GM23338 (cell line): Measurements from ENCODE around the gene TMEM225. TPM values are rescaled to one million over a fixed set of nuclear protein-coding genes. Genes with fewer than 3 reads are reported as not detected.

Source experiments
- ATAC-seq: fragments of 200-7000 bp; cut with Tn5 transposase; 3 replicates; pipeline ENCODE4 v1.9.1; 2020
- DNase-seq: peaks from one replicate; pipeline ENCODE4 v3.0.0-alpha.2; 2015; ENCODE audit warnings: low spot score
- H2AFZ ChIP-seq: fragments of 200-600 bp; sonication (generic); 2 replicates; pipeline ENCODE4 v1.8.0; 2016; ENCODE audit warnings: antibody characterized with exemption, mild to moderate bottlenecking, moderate library complexity
- H3F3A ChIP-seq: fragments of 200-600 bp; sonication (generic); replicated peaks from 2 replicates; pipeline ENCODE4 v1.8.0; 2017; ENCODE audit warnings: antibody characterized with exemption, mixed run types, low read depth
- H3K27ac ChIP-seq: fragments of 200-600 bp; sonication (generic); 2 replicates; pipeline ENCODE4 v1.6.1; 2016; ENCODE audit warnings: low read depth
- H3K27me3 ChIP-seq: fragments of 200-600 bp; sonication (generic); 2 replicates; pipeline ENCODE4 v1.8.0; 2016; ENCODE audit warnings: mild to moderate bottlenecking, mixed run types, moderate library complexity; ENCODE audit not compliant: insufficient read depth
- H3K36me3 ChIP-seq: fragments of 200-600 bp; sonication (generic); 2 replicates; pipeline ENCODE4 v1.8.0; 2016; ENCODE audit warnings: mild to moderate bottlenecking; ENCODE audit not compliant: insufficient read depth
- H3K4me1 ChIP-seq: fragments of 200-600 bp; sonication (generic); 2 replicates; pipeline ENCODE4 v1.8.0; 2016; ENCODE audit warnings: mild to moderate bottlenecking, moderate library complexity; ENCODE audit not compliant: insufficient read depth
- H3K4me2 ChIP-seq: fragments of 200-600 bp; sonication (generic); 2 replicates; pipeline ENCODE4 v1.7.1; 2017; ENCODE audit warnings: mixed run types
- H3K4me3 ChIP-seq: fragments of 200-600 bp; sonication (generic); 2 replicates; pipeline ENCODE4 v1.6.1; 2016; ENCODE audit warnings: mixed run types
- H3K79me2 ChIP-seq: fragments of 200-600 bp; sonication (generic); replicated peaks from 2 replicates; pipeline ENCODE4 v1.8.0; 2017; ENCODE audit warnings: mild to moderate bottlenecking; ENCODE audit not compliant: insufficient read depth
- H3K9me2 ChIP-seq: fragments of 200-600 bp; sonication (generic); 2 replicates; pipeline ENCODE4 v1.8.0; 2017; ENCODE audit not compliant: insufficient read depth
- H4K20me1 ChIP-seq: fragments of 200-600 bp; sonication (generic); replicated peaks from 2 replicates; pipeline ENCODE4 v1.8.0; 2017; ENCODE audit warnings: mild to moderate bottlenecking; ENCODE audit not compliant: insufficient read depth
- H3K27ac Mint-ChIP-seq: 2 replicates; pipeline ENCODE4 v1.8.0; 2020; ENCODE audit warnings: inconsistent platforms, mild to moderate bottlenecking, moderate library complexity, mixed read lengths
- H3K27me3 Mint-ChIP-seq: 3 replicates; pipeline ENCODE4 v1.8.0; 2022; ENCODE audit warnings: low read depth, mild to moderate bottlenecking, moderate library complexity, mixed read lengths, inconsistent platforms; ENCODE audit not compliant: insufficient read depth, poor library complexity
- H3K36me3 Mint-ChIP-seq: 3 replicates; pipeline ENCODE4 v1.8.0; 2021; ENCODE audit warnings: low read depth, mild to moderate bottlenecking, inconsistent platforms, moderate library complexity, mixed read lengths
- H3K4me1 Mint-ChIP-seq: 3 replicates; pipeline ENCODE4 v1.8.0; 2020; ENCODE audit warnings: mild to moderate bottlenecking, inconsistent platforms, mixed read lengths
- H3K4me3 Mint-ChIP-seq: 3 replicates; pipeline ENCODE4 v1.8.0; 2021; ENCODE audit warnings: moderate library complexity, mild to moderate bottlenecking, inconsistent platforms, mixed read lengths
- H3K9me3 Mint-ChIP-seq: 3 replicates; pipeline ENCODE4 v1.8.0; 2020; ENCODE audit warnings: moderate library complexity, mild to moderate bottlenecking, inconsistent platforms, mixed read lengths
- EZH2 ChIP-seq: fragments of 200-600 bp; sonication (generic); IDR thresholded peaks from one replicate; pipeline ENCODE4 v1.8.0; 2017; ENCODE audit warnings: antibody characterized with exemption, mild to moderate bottlenecking, low read depth; ENCODE audit not compliant: unreplicated experiment
- EZH2phosphoT487 ChIP-seq: fragments of 200-600 bp; sonication (generic); IDR thresholded peaks from one replicate; pipeline ENCODE4 v1.8.1; 2018; ENCODE audit warnings: antibody characterized with exemption; ENCODE audit not compliant: unreplicated experiment
- NANOG ChIP-seq: IDR thresholded peaks from 2 replicates; pipeline ENCODE4 v1.6.1; 2016; ENCODE audit warnings: antibody characterized with exemption, borderline replicate concordance
- POLR2AphosphoS5 ChIP-seq: IDR thresholded peaks from 2 replicates; pipeline ENCODE4 v1.6.1; 2016; ENCODE audit warnings: antibody characterized with exemption, low read depth
- STAT1 ChIP-seq: IDR thresholded peaks from one replicate; pipeline ENCODE4 v1.6.1; 2016; ENCODE audit warnings: antibody characterized with exemption; ENCODE audit not compliant: unreplicated experiment
- ZNF114 ChIP-seq: fragments of 250-450 bp; sonication (Bioruptor Pico); IDR thresholded peaks from 2 replicates; pipeline ENCODE4 v1.5.0; 2020; ENCODE audit warnings: mild to moderate bottlenecking, moderate library complexity
- ZNF331 ChIP-seq: fragments of 250-450 bp; sonication (Bioruptor Pico); IDR thresholded peaks from 2 replicates; pipeline ENCODE4 v1.5.0; 2020; ENCODE audit warnings: low read depth, mild to moderate bottlenecking, moderate library complexity
- polyA plus RNA-seq: library from polyadenylated mRNA; unstranded; fragments of >200 nt; fragmentation: Nextera tagmentation; extraction: Ambion mirVana; gene quantifications from 2 replicates; pipeline ENCODE4 v1.2.1, GENCODE V29; 2016
- total RNA-seq: library from RNA; depleted of rRNA; stranded (reverse); fragments of >200 nt; shearing (Covaris generic); gene quantifications from 2 replicates; pipeline ENCODE4 v1.2.3, GENCODE V29; 2014
- TF ChIP-seq, protein P1 (sequence below): fragments of 250-450 bp; sonication (Bioruptor Pico); IDR thresholded peaks from 2 replicates; pipeline ENCODE4 v1.5.0; 2020; ENCODE audit warnings: mild to moderate bottlenecking, moderate library complexity
- TF ChIP-seq, protein P2 (sequence below): IDR thresholded peaks from 2 replicates; pipeline ENCODE4 v1.6.1; 2016; ENCODE audit warnings: antibody characterized with exemption
- TF ChIP-seq, protein P3 (sequence below): IDR thresholded peaks from one replicate; pipeline ENCODE4 v1.6.1; 2018; ENCODE audit warnings: antibody characterized with exemption; ENCODE audit not compliant: unreplicated experiment

The TMEM225 gene
- total and polyA plus RNA-seq, 2 experiments from 2014 or later = not detected

DNA sequence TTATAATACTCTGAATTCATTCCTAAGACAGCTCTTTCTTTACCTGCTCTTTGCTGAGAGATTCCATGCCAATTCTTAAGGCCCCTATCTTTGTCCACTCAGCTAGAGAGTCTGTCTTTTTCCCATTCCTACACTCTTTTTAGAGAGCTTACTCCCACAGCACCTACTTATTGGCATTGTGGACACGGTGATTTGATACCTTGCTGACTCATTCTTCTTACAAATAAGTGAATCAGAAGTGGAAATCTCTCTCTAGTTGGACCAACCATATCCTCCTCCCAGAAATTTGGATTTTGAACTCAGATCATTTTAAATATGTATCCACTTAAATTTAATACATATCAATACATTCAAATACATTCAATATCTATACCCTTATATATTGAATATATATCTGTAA is 46.8 kb downstream of the TMEM225 start:
- Histone ChIP-seq H3K27ac (no peak overlapping the region), H4K20me1 (no peaks in the 10 kb centered on the region), H3K4me1 (peaks cover 7% of the 10 kb centered on the region; the same call in 1 of the 2 replicates), H3K27me3 (no peaks in the 10 kb centered on the region), H3K9me2 (peaks cover under 1% of the 10 kb centered on the region; the same call in 1 of the 2 replicates), H3F3A (no peaks in the 10 kb centered on the region), H3K4me2 (no peak overlapping the region), H3K79me2 (no peaks in the 10 kb centered on the region), H3K36me3 (no peaks in the 10 kb centered on the region), H2AFZ (peak overlapping the region; percentile 38; the same call in 1 of the 2 replicates), H3K4me3 (no peak overlapping the region)
- Mint-ChIP-seq H3K36me3 (no peaks in the 10 kb centered on the region), H3K4me3 (no peak overlapping the region), H3K4me1 (peaks cover 8% of the 10 kb centered on the region; the same call in 2 of the 3 replicates), H3K27ac (0 out of 2 replicates have a peak overlapping the region, but pooled peaks have one; percentile 38), H3K9me3 (no peaks in the 10 kb centered on the region; the same call in 2 of the 3 replicates), H3K27me3 (no peaks in the 10 kb centered on the region)
- no peak for ATAC-seq
- DNase-seq = no peak
- no peak for TF ChIP-seq EZH2phosphoT487
- TF ChIP-seq ZNF331 (CRISPR knock-in tag) = no peak
- no peak for TF ChIP-seq ZNF114 (CRISPR knock-in tag)
- TF ChIP-seq, protein P1, sequence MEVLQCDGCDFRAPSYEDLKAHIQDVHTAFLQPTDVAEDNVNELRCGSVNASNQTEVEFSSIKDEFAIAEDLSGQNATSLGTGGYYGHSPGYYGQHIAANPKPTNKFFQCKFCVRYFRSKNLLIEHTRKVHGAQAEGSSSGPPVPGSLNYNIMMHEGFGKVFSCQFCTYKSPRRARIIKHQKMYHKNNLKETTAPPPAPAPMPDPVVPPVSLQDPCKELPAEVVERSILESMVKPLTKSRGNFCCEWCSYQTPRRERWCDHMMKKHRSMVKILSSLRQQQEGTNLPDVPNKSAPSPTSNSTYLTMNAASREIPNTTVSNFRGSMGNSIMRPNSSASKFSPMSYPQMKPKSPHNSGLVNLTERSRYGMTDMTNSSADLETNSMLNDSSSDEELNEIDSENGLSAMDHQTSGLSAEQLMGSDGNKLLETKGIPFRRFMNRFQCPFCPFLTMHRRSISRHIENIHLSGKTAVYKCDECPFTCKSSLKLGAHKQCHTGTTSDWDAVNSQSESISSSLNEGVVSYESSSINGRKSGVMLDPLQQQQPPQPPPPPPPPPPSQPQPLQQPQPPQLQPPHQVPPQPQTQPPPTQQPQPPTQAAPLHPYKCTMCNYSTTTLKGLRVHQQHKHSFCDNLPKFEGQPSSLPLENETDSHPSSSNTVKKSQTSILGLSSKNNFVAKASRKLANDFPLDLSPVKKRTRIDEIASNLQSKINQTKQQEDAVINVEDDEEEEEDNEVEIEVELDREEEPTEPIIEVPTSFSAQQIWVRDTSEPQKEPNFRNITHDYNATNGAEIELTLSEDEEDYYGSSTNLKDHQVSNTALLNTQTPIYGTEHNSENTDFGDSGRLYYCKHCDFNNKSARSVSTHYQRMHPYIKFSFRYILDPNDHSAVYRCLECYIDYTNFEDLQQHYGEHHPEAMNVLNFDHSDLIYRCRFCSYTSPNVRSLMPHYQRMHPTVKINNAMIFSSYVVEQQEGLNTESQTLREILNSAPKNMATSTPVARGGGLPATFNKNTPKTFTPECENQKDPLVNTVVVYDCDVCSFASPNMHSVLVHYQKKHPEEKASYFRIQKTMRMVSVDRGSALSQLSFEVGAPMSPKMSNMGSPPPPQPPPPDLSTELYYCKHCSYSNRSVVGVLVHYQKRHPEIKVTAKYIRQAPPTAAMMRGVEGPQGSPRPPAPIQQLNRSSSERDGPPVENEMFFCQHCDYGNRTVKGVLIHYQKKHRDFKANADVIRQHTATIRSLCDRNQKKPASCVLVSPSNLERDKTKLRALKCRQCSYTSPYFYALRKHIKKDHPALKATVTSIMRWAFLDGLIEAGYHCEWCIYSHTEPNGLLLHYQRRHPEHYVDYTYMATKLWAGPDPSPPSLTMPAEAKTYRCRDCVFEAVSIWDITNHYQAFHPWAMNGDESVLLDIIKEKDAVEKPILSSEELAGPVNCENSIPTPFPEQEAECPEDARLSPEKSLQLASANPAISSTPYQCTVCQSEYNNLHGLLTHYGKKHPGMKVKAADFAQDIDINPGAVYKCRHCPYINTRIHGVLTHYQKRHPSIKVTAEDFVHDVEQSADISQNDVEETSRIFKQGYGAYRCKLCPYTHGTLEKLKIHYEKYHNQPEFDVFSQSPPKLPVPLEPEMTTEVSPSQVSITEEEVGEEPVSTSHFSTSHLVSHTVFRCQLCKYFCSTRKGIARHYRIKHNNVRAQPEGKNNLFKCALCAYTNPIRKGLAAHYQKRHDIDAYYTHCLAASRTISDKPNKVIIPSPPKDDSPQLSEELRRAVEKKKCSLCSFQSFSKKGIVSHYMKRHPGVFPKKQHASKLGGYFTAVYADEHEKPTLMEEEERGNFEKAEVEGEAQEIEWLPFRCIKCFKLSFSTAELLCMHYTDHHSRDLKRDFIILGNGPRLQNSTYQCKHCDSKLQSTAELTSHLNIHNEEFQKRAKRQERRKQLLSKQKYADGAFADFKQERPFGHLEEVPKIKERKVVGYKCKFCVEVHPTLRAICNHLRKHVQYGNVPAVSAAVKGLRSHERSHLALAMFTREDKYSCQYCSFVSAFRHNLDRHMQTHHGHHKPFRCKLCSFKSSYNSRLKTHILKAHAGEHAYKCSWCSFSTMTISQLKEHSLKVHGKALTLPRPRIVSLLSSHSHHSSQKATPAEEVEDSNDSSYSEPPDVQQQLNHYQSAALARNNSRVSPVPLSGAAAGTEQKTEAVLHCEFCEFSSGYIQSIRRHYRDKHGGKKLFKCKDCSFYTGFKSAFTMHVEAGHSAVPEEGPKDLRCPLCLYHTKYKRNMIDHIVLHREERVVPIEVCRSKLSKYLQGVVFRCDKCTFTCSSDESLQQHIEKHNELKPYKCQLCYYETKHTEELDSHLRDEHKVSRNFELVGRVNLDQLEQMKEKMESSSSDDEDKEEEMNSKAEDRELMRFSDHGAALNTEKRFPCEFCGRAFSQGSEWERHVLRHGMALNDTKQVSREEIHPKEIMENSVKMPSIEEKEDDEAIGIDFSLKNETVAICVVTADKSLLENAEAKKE (CRISPR knock-in tag) = no peak

DNA sequence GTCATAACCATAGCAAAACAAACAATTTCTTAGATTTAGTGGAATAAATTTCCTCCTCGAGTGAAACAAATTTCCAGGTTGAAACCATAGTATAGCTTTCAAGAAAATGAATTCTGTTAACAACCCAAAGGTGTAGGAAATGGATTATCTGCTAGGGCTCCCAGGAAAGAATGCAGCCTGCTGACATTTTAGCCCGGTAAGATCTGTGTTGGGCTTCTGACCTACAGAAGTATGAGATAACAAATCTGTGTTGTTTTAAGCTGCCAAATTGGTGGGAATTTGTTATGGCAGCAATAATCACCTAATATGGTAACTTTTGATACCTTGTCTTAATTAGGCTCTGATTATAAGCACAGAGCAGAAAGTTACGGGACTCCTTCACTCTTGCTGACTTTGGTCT is 47.3 kb downstream of the TMEM225 start:
- no peak overlapping the region for H3K27ac Mint-ChIP-seq
- ATAC-seq (no peak), DNase-seq (no peak)
- H3K4me1 Mint-ChIP-seq = peaks cover 8% of the 10 kb centered on the region; the same call in 2 of the 3 replicates
- Histone ChIP-seq H3K4me1 (peaks cover 7% of the 10 kb centered on the region; the same call in 1 of the 2 replicates), H3K4me2 (no peak overlapping the region), H3K27me3 (no peaks in the 10 kb centered on the region), H3K36me3 (no peaks in the 10 kb centered on the region), H3K9me2 (peaks cover 5% of the 10 kb centered on the region; the same call in 1 of the 2 replicates), H3K79me2 (no peaks in the 10 kb centered on the region), H4K20me1 (no peaks in the 10 kb centered on the region), H3K27ac (no peak overlapping the region), H3K4me3 (no peak overlapping the region), H3F3A (no peaks in the 10 kb centered on the region), H2AFZ (peak overlapping the region; percentile 38; the same call in 1 of the 2 replicates)
- H3K4me3 Mint-ChIP-seq = no peak overlapping the region
- H3K36me3 Mint-ChIP-seq = no peaks in the 10 kb centered on the region
- no peaks in the 10 kb centered on the region for H3K27me3 Mint-ChIP-seq
- TF ChIP-seq POLR2AphosphoS5 (no peak), EZH2 (no peak), STAT1 (no peak), EZH2phosphoT487 (no peak), NANOG (no peak)
- TF ChIP-seq, protein P2, sequence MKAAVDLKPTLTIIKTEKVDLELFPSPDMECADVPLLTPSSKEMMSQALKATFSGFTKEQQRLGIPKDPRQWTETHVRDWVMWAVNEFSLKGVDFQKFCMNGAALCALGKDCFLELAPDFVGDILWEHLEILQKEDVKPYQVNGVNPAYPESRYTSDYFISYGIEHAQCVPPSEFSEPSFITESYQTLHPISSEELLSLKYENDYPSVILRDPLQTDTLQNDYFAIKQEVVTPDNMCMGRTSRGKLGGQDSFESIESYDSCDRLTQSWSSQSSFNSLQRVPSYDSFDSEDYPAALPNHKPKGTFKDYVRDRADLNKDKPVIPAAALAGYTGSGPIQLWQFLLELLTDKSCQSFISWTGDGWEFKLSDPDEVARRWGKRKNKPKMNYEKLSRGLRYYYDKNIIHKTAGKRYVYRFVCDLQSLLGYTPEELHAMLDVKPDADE = no peak
- TF ChIP-seq, protein P3, sequence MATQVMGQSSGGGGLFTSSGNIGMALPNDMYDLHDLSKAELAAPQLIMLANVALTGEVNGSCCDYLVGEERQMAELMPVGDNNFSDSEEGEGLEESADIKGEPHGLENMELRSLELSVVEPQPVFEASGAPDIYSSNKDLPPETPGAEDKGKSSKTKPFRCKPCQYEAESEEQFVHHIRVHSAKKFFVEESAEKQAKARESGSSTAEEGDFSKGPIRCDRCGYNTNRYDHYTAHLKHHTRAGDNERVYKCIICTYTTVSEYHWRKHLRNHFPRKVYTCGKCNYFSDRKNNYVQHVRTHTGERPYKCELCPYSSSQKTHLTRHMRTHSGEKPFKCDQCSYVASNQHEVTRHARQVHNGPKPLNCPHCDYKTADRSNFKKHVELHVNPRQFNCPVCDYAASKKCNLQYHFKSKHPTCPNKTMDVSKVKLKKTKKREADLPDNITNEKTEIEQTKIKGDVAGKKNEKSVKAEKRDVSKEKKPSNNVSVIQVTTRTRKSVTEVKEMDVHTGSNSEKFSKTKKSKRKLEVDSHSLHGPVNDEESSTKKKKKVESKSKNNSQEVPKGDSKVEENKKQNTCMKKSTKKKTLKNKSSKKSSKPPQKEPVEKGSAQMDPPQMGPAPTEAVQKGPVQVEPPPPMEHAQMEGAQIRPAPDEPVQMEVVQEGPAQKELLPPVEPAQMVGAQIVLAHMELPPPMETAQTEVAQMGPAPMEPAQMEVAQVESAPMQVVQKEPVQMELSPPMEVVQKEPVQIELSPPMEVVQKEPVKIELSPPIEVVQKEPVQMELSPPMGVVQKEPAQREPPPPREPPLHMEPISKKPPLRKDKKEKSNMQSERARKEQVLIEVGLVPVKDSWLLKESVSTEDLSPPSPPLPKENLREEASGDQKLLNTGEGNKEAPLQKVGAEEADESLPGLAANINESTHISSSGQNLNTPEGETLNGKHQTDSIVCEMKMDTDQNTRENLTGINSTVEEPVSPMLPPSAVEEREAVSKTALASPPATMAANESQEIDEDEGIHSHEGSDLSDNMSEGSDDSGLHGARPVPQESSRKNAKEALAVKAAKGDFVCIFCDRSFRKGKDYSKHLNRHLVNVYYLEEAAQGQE = no peak
- no peaks in the 10 kb centered on the region; the same call in 2 of the 3 replicates for H3K9me3 Mint-ChIP-seq
